Endothelial cell of hepatic sinusoid (primary cell): ENCODE data around the gene TCTN2.

Experiments
- in situ Hi-C: cut with HindIII; loops from 2 replicates; pipeline ENCODE4 v1.10.0; 2017; ENCODE audit warnings: low sequenced_read_pairs

The TCTN2 gene

DNA sequence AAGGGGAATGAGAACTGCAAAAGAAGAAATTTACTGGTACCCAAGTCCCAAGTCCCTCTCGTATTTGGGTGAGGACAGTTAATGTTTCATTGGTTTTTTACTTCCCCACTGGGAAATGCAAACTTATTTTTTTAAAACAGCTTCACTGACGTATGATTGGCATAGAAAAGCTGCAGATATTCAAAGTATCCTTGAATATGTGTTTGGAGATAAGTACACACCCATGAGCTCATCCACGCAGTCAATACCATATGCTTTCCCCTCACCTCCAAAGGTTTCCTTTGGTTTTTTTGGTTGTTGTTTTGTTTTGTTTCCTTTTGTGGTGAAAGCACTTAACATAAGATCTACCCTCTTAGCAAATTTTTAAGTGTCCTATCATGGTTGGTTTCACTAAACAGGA, 13.1 kb downstream of the TCTN2 start:
- in situ Hi-C loops = no loop called here

DNA sequence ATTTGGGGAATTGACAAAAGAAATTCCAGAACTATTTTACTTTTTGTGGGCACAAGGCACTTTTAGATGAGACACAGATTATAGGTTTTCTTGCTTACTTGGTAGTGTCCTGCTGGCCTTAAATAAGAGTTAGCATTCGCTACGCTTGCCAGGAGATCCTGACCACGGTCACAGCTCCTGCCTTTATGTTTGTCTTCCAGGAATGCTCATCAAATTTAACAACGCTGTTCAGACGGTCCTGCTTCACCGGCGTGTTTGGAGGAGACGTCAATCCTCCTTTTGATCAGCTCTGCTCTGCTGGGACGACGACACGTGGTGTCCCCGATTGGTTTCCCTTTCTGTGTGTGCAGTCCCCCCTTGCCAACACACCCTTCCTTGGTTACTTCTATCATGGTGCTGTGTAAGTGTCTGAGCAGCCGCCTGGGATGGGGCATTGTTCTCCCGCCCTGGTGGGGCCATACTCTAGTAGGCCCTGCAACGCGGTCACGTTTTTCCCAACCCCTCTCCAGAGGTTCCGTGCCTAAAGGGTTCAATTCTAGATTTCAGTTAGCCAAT, 15.8 kb downstream of the TCTN2 start:
- in situ Hi-C loops = no loop called here

DNA sequence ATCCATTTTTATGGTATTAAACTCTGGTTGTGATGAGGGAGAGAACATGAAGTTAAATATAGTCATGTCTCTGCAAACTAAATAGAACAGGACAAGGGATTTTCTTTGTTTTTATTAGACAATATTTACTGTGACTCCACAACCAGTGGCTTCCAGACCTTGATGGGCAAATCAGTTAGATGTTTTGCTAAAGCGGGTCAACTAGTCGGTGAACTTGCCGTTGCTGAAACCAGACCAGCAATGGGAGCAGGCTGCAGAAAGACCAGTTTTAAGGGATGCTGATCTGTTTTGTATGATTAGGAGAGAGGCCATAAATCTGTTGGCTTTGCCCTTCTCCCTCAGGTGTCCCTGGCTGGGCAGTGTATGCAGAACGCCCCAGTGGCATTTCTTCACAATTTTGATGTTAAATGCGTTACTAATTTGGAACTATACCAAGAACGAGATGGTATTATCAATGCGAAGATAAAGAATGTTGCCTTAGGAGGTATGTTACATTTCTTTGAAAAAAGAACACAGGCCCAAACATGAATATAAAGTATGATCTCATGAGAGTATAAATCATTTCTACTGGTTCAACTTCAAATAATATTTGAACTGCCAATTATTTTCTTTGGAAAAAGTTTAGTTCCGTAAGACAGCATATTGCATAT, 19.4 kb downstream of the TCTN2 start:
- in situ Hi-C loops = no loop called here

DNA sequence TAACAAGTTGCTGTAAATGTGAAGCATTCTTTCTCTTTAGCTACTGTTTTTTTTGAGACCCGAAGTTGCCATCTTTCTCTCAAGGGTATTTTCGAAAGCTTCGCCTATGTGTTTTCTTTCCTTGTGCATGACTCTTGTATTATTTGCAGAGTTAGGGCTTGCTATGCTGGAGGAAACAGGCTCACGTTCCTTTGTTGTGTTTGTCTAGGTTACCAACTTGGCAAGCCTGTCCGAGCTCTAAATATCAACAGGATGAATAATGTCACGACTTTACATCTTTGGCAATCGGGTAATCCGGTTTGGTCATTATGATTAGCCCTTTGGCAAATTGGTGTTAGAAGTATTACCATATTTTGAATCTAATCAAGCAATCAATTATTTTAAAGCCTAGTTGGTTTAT, 25.3 kb downstream of the TCTN2 start:
- in situ Hi-C loops = no loop called here

DNA sequence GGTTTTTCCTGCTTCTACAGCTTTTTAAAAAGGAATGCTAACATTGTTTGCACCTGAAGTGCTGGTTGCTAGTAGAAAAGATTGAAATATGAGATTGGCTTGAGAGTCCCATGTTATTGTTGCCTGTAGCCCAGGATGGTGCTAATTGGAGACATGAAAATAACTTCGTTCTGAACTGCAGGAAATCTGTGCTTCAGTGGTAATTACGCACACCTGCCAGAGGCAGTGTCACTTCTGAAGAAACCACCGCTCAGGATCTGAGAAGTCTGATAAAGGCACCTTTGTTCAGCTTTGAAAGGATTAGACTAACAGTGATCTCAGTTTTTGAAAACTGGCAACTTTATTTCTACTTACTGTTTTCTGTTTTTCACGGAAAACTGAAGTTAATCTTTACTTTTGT, 25.7 kb downstream of the TCTN2 start:
- in situ Hi-C loops = no loop called here

DNA sequence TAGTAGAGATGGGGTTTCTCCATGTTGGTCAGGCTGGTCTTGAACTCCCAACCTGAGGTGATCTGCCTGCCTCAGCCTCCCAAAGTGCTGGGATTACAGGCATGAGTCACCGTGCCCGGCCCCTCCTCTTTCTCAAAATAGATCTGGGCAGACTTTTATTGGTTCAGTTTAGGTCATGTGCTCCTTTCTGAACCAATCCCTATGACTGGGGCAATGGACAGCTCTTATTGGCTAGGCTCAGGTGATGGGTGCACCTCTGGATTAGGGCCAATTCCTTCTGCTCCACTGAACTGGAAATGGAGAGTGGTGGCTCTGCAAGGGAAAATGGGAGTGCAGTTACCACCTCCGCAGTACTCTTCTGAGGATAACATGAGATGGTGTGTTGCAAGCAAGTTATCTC, 35.0 kb downstream of the TCTN2 start:
- in situ Hi-C loops = no loop called here

DNA sequence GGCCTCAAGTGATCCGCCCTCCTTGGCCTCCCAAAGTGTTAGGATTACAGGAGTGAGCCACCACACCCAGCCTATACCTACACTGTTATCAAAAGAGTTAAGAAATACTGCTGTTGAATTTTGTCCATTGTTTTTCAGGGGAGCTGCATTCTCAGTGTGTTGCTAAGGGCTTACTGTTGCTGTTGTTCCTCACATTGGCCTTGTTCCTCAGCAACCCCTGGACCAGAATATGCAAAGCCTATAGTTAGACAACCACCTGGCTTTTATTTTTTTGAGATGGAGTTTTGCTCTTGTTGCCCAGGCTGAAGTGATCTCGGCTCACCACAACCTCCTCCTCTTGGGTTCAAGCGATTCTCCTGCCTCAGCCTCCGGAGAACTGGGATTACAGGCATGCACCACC, 36.6 kb downstream of the TCTN2 start:
- in situ Hi-C loops = no loop called here

DNA sequence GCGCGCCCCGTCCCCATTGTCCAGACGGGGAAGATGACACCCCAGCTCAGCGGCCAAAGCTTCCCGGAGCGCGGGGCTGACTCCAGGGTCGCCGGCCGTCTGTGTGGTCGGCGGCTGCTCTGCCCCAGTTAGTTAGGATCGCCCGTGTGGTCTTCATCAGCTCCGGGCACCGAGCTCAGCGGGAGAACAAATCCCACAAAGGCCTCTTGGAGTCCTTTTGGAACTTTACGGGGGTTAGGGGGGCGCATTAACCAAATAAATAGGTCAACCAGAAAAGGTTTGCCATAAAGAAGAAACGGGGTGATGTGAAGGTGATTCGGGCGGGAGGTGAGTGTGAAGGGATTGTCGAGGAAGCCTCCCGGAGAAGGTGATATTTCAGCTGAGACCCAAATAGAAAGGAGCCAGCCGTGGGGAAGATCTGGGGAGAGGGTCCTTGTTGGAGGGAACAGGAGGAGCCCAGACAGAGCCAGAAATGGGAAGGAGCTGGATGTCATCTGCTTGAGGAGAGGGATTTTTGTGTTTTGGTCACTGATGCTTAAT, 41.9 kb downstream of the TCTN2 start:
- in situ Hi-C loops = loop anchor here (5.0 to 10.0 kb wide), 2 partner anchors 39 to 92 kb away; no protein-coding TSS in a partner anchor

DNA sequence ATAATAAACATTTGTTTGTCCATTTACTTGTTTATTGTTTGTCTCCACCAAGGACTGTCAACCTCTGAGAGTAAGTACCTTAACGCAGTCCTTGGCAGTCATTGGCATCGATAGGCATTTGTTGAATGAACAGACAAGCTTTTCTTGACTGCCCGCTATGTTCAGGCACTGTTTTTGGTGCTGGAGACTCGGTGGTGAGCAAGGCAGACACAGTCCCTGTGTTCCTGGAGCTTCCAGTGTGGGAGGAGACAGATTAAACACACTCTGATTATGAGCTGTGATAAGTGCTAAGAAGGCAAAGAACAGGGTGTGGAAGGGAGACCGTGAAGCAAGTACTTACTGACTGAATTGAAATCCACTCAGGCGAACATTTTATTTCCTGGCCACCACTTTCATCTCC, 42.5 kb downstream of the TCTN2 start:
- in situ Hi-C loops = loop anchor here (5.0 to 10.0 kb wide), 2 partner anchors 39 to 91 kb away; no protein-coding TSS in a partner anchor

DNA sequence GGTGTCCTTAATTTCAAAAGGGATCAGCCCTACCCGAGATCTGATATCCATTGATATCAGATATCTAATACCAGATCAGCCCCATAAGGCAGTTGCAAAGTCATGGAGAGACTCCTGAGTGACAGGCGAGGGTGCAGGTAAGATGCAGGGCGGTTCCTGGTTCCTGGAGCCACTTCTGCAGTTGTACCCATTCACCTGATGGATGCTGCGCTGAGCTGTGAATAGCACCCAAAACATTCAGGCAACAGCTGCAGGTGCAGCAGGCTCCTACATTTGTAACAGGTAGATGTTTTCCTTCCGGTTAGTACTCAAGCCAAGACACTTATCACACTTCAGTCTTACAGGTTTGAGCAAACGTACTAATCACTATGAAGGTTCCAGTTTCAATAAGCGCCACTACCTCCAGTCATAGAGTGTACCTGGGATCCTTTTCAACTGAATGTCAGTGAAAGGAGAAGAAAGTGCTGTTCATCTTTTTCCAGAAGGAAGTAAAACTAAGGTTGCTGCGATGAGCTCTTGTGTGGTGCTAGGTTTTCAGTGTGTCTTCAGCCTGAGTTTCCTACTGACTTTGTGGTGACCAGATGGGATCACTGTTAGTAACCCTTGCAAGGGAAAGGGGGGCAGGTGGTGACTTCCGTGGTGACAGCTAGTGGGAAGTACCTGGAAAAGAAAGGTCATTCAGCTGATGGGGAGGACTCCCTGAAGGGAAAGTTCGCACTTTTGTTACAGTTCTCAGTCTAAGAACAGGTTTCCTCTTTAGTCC, 43.1 kb downstream of the TCTN2 start:
- in situ Hi-C loops = loop anchor here (5.0 to 10.0 kb wide), 2 partner anchors 38 to 91 kb away; no protein-coding TSS in a partner anchor

DNA sequence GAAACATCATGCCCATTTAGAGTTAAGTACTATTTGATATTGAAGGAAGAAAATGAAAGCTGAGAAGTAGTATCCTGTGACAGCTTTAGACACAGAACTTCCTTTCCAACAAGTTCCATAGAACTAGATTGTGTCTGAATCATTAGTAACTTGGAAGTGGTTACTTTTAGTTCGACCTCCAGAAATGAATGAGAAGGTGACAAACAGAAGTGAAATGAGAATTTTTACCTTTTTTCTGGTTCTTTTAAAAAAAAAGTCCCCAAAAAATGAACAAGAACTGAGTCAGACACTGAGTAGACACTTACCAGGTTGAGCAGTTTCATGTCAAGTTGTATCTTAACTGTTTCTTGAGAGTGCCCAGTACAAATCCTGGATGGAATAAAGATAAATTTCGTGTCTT, 44.3 kb downstream of the TCTN2 start:
- in situ Hi-C loops = loop anchor here (10.0 kb wide), 1 partner anchor 90 kb away; no protein-coding TSS in a partner anchor

DNA sequence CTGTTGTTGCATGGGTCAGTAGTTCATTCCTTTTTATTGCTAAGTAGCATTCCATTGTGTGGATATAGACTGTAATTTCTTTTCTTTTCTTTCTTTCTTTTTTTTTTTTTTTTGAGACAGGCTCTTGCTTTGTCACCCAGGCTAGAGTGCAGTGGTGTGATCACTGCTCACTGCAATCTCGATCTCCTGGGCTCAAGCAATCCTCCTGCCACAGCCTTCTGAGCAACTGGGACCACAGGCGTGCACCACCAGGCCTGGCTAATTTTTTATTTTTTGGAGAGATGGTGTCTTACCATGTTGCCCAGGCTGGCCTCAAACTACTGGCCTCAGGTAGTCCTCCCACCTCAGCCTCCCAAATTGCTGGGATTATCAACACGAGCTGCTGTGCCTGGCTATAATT, 46.4 kb downstream of the TCTN2 start:
- in situ Hi-C loops = loop anchor here (10.0 kb wide), 1 partner anchor 87 kb away; no protein-coding TSS in a partner anchor

DNA sequence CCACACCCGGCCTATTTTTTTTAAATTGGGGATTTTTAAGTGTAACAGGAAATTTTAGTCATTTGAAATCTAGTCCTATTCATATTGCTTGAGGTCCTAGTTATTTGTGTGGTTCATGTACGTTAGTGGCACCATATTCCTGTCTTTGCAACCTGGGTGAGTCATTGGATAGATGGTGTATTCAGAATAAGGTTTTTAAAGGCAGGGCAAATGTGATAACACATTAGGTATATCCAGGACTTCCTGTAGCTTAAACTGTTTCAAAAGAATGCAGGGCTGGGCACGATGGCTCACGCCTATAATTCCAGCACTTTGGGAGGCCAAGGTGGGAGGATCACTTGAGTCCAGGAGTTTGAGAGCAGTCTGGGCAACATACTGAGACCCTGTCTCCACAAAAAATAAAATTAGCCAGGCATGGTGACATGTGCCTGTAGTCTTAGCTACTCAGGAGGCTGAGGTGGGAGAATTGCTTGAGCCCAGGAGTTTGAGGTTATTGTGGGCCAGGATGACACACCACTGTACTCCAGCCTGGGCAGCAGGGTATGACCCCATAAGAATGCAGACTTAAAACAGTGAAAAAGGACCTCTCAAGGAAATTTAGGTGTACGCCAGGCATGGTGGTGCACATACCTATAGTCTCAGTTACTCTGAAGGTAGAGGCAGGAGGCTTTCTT, 49.4 kb downstream of the TCTN2 start:
- in situ Hi-C loops = no loop called here

DNA sequence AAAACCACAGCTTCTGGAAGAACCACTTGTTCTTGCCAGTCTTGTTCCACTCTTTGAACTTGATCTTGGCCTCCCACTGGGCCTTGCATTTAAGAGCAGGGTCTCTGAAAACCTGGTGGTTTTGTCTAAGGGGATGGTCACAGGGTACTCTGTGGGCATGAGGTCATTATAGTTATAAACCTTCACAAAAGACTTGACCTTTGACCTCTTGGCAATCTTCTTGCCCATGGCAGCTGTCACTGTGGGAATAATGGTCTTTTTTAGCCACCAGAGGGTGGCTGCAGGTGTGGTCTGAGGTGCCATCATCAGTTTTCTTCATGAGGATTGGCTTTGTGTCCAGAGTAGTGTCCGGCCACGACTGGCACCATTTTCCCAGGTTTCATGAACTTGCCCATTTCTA, 50.3 kb downstream of the TCTN2 start:
- in situ Hi-C loops = no loop called here

DNA sequence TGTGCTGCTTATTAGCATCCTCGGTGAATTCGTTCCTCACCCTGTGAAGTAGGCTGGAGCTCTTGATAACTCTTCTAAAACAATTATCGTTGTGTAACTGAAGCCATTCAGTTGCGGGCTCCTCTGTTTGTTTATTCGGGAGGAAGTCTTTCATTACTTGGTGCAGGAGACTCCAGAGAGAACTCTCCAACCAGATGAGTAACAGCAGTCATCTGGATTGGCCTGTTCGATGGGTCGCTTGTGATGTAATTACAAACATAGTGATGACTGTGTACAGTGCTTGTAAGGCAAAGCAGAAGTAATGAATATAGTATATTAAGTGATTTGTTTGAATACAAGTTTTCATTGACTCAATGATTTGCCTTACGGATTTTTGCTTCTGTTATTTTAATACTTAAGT, 52.1 kb downstream of the TCTN2 start:
- in situ Hi-C loops = no loop called here

DNA sequence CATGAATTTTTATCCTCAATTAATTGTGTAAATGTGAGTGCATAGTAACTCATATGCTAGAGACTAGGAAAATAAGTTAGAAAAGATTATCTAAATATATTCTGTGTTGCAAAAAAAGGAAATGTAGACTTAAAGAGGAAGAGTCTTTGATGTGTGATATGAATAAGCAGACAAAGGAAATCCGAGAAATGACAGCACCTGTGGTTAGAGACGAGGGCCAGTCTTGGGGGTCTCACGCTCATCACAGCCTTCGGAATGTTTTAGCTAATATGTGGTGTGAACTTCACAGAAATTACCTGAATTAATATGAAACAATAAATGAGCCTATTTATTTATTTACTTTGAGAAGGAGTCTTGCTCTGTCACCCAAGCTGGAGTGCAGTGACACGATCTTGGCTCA, 52.9 kb downstream of the TCTN2 start:
- in situ Hi-C loops = no loop called here

DNA sequence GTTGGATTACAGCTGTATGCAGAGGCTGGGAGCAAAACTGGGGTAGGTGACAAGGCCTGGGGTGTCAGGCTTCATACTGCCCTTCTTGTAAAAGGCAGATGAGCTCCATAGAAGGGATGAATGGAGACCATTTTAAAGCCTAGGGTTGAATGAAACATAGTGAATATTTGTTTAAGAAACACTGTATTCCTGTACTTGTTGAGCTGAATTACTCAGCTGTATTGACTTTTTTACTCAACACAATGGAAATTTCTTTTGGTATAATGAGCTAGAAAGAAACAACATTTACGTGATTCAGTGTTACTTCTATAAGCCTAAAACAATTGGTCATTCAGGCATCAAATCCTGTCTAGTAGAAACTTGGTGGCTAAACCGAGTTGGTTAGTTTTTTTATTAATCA, 55.3 kb downstream of the TCTN2 start:
- in situ Hi-C loops = no loop called here

DNA sequence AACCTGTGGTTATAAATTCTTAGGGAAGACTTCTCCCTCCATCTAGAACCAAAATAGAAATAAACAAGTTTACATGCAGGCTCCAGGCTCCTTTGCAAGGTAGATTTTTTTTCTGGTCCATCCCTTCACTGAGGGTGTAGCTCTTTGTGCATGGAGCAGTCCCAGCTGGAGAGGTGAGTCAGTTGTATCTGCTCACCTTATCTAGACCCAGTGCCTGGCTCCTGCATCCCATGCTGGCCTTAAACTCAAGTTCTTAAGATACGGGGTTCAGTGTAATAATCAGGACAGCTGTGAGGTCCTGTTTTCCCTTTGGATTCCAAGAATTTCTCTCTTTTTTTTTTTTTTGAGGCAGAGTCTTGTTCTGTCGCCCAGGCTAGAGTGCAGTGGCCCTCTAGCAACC, 56.0 kb downstream of the TCTN2 start:
- in situ Hi-C loops = no loop called here

DNA sequence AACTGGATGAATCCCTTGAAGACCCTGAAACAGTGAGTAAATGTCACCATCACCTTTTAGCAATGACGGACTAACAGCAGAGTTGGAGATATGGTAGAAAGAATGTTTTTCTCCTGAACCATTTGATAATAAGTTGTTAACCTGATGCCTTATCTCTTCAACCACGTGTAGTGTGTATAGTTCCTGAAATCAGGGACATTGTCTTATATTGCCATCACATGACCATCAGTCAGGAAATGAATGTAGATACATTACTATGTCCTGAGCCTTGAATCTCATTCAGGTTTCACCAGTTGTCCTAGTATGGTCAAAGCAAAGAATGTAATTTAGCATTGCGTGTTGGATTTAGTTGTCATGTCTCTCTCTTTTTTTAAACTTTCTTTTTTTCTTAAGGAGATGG, 57.0 kb downstream of the TCTN2 start:
- in situ Hi-C loops = no loop called here

DNA sequence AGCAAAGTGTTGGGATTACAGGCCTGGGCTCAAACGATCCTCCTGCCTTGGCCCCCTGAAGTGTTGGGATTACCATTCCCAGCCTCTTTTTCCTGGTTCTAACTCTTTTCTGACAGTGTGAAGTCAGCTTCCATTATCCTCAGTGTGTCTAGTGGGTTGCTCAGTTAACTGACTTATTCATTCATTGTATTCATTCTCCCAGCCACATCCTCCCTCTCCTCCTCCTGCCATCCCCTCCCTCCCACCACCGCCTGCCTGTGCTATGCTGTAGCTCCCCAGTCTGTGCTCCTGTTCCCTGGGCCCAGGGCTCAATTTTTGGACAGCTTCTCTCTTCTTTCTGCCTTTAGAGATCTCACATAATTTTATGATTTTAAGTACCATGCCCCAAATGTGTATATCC, 60.7 kb downstream of the TCTN2 start:
- in situ Hi-C loops = no loop called here

DNA sequence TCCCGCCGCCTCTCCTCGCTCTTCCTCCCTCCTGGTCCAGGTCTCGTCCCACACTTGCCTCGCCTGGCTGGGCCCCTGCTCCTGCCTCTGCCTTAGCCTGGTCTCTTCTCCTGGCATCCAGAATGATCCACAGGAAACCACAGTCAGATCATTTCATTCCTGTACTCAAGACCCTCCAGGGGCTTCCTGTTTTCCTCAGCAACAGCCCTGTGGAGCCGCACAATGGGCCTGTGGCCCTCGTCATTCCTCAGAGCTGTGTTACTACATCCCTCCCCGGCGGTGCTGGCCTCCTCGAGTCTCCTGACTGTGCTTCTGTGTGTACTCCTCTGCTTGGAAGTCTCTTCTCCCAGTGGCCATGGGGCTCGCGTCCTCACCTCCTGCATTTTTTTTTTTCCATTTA, 61.3 kb downstream of the TCTN2 start:
- in situ Hi-C loops = no loop called here
